Bronchial epithelial cell (primary cell): ENCODE data around the gene PARP3. TPM values are rescaled to one million over a fixed set of nuclear protein-coding genes. Genes with fewer than 3 reads are reported as not detected.
"Not testable (repeated sequence)": the region's sequence is repeated elsewhere in the genome, so short reads cannot be mapped to it uniquely, and the experiment has no call there.

Experiments used
- DNase-seq: peaks from one replicate; pipeline ENCODE4 v3.0.0-alpha.2; 2010; ENCODE audit warnings: low read depth
- FAIRE-seq: peaks from 2 replicates; lab custom pipeline; 2011; peaks lifted over from hg19 to GRCh38; lab: Jason Lieb, UNC
- H3K27me3 ChIP-seq: 2 replicates; pipeline ENCODE4 v1.5.1; 2011; ENCODE audit warnings: low read length; ENCODE audit not compliant: control insufficient read depth, insufficient read depth
- H3K36me3 ChIP-seq: 2 replicates; pipeline ENCODE4 v1.5.1; 2011; ENCODE audit warnings: low read length; ENCODE audit not compliant: control insufficient read depth, insufficient read depth
- H3K4me3 ChIP-seq: 2 replicates; pipeline ENCODE4 v1.5.1; 2011; ENCODE audit warnings: mild to moderate bottlenecking, low read depth, low read length, control low read depth
- CTCF ChIP-seq: IDR thresholded peaks from 2 replicates; pipeline ENCODE4 v1.5.1; 2011; ENCODE audit warnings: mild to moderate bottlenecking, moderate library complexity, low read length, control low read depth, inconsistent platforms; ENCODE audit not compliant: insufficient read depth, severe bottlenecking
- total RNA-seq: library from RNA; depleted of rRNA; stranded (reverse); fragments of >200 nt; gene quantifications from 2 replicates; pipeline ENCODE4 v1.2.1, GENCODE V29; 2014

Gene PARP3
- 3.6 and 5.0 TPM in 2 replicates for total RNA-seq

GRCh38 chr3:51941798-51942602, at the start of gene PARP3, which contains the start of gene RRP9:
TSS of gene PARP3 (plus strand) at chr3:51942363. CDS start at chr3:51943356, 993 bp downstream.
TSS of gene RRP9 (minus strand) at chr3:51941904. CDS start at chr3:51941867, 37 bp downstream.
- peak; percentile 100 for TF ChIP-seq CTCF
- DNase-seq (peak; percentile 99), FAIRE-seq (peak; percentile 94)
- Histone ChIP-seq H3K4me3 (peak within 1 kb of the TSS; percentile 93), H3K27me3 (no peaks in the 10 kb centered on the region), H3K36me3 (peaks cover 15% of the 10 kb centered on the region)

DNA sequence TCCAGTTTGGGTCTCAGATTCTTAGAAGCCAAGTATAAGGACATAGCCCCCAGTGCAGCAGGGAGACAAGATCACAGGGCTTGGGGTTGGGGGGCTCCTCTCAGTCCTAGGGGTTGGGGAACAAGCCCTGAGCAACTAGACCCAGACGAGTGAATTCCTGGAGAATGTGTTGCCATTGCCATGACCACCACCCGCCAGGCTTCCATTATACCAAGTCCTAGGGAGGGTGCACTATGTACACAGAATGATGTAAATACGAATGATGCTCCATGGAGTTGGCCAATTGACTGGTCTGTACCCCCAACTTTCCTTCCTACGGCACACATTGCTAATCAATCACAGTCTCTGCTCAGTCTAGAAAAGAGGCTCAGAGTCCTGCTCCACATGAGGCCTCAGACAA, 47.8 kb upstream of the PARP3 start:
- no peak for DNase-seq
- no peak for TF ChIP-seq CTCF
- FAIRE-seq, result no peak
- H3K36me3 ChIP-seq, result no peaks in the 10 kb centered on the region
- no peak overlapping the region for H3K4me3 ChIP-seq
- no peaks in the 10 kb centered on the region for H3K27me3 ChIP-seq

- DNase-seq (no peak), FAIRE-seq (no peak)
- Histone ChIP-seq H3K4me3 (no peak overlapping the region), H3K36me3 (no peaks in the 10 kb centered on the region), H3K27me3 (no peaks in the 10 kb centered on the region)
- no peak for TF ChIP-seq CTCF
Observed at GRCh38 chr3:51894939-51895338, 47.2 kb upstream of the PARP3 start.

DNA sequence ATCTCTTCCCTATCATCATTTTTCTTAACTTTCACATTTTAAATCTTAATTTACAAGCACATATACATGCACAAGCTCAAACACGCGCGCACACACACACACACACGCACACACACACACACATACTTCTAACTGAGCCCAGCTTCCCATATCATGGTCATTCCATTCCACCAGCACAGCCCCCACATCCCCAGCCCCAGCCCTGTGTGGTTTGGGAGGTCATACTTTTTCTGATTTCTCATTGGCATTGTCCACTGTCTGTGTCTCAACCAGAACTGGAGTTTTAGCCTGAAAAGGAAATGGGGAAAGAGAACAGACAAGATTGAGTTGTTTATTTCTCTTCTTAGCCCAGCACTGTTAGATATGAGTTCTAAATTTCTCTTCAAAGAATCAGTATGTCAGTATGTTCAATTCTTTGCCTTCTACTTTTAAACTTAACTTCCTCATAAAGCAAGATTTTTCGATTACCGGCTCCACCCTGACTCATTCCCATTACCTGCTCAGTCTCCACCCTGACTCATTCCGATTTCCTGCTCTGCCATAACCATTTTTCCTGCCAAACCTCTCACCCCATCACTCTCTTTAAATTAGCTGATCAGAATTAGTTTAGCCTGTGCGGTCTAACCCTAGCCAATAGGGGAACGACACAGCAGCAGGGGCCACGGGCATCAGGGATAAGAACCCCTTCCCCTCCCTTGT, 45.4 kb upstream of the PARP3 start:
- Histone ChIP-seq H3K36me3 (no peaks in the 10 kb centered on the region), H3K4me3 (no peak overlapping the region), H3K27me3 (no peaks in the 10 kb centered on the region)
- FAIRE-seq (no peak), DNase-seq (peak; percentile 58)
- TF ChIP-seq CTCF, result no peak

GRCh38 chr3:51897391-51897790, 44.8 kb upstream of the PARP3 start:
- FAIRE-seq, result no peak
- no peak for TF ChIP-seq CTCF
- no peak for DNase-seq
- no peaks in the 10 kb centered on the region for H3K36me3 ChIP-seq
- H3K4me3 ChIP-seq, result no peak overlapping the region
- H3K27me3 ChIP-seq, result no peaks in the 10 kb centered on the region

- H3K4me3 ChIP-seq, FAIRE-seq, DNase-seq, H3K27me3 ChIP-seq, H3K36me3 ChIP-seq: not testable (repeated sequence)
Observed at GRCh38 chr3:51900043-51900442, 42.1 kb upstream of the PARP3 start.

DNA sequence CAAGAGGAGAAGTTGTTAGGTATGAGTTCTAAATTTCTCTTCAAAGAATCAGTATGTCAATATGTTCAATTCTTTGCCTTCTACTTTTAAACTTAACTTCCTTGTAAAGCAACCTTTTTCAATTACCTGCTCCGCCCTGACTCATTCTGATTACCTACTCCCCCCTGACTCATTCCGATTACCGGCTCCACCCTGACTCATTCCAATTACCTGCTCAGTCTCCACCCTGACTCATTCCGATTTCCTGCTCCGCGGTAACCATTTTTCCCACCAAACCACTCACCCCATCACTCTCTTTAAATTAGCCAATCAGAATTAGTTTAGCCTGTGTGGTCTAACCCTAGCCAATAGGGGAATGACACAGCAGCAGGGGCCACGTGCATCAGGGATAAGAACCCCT, 39.8 kb upstream of the PARP3 start:
- not testable (repeated sequence) for H3K4me3 ChIP-seq, H3K27me3 ChIP-seq, H3K36me3 ChIP-seq, FAIRE-seq
- peak; percentile 92 for DNase-seq
